GM12872 (cell line): Measurements from ENCODE around the gene CAMSAP3.

Source experiments
- CTCF ChIP-seq: IDR thresholded peaks from 3 replicates; pipeline ENCODE4 v1.5.1; 2011; ENCODE audit warnings: low read depth, mild to moderate bottlenecking, low read length, moderate library complexity; ENCODE audit not compliant: insufficient read depth

CAMSAP3 gene

GRCh38 chr19:7582446-7582845 lies 13.2 kb upstream of the CAMSAP3 start:
- no peak for TF ChIP-seq CTCF

DNA sequence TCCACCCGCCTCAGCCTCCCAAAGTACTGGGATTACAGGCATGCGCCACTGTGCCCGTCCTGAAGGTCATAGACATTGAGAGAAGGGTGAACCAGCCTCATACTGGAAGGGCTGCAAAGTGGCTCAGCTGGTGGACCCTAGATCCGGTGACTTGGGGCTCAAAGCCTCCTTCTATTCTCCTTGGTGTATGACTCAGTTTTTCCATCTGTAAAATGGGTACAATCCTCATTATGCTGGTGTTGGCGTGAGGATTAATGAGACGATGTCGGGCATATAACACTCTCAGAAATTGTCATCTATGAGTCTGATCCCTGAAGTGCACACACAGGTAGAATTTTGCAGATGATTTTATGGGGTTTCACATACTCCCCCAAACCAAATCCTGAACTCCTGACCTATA lies 5.8 kb upstream of the CAMSAP3 start:
- TF ChIP-seq CTCF: no peak

GRCh38 chr19:7590256-7590655 lies 5.4 kb upstream of the CAMSAP3 start:
- TF ChIP-seq CTCF: no peak

DNA sequence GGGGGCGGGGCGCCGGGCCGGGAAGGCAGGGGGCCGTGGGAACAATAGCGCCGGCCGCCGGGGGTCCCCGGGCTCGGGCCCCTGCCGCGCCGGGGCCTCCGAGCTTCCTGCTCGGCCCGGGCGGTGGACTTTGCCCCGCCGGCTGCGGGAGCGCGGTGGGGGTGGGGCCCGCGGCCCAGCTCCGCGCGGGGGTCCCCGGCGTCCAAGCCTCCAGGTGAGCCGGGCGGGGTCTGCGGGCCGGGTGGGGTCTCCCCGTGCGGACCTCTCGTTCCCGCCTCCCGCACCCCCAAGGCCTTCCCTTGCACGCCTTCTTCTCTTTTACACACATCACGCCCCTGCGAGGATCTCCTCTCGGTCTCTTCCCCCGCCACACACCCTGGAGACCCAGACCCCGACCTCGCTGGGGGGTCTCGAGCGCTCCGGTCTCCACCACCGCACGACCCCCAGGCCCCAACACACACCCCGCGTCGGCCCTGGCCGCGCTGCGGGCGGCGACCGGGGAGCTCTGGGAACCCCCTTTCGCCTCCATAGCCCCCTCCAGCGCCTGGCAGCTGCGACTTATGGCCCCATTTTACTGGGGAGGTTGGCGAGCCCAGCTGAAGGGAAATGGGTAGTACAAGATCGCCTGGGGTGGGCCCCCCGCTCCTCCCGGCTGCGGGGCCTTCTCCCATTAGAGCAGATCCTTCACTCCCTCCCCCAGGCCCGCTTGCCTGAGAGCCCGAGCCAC lies 711 bp downstream of the CAMSAP3 start:
- TF ChIP-seq CTCF: no peak

DNA sequence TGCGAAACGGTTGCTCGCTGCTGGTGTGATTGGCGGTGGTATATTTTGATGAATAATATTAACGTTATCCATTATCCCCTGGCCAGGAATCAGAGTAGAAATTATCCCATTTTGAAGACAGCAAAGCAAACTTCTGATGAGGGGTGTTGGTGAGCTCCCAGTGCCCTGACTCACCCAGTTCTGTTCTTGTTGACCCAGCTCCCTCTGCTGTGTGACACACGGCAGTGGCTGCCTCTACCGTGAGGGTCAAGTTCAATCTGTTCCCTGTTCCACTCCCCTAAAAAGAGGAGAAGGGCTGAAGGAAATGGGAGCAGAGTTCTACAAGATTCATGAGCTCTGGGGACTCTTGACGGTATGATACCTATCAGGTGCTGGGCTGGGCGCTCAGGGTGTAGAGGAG lies 2.0 kb downstream of the CAMSAP3 start:
- TF ChIP-seq CTCF: no peak

GRCh38 chr19:7598180-7598579 lies 2.5 kb downstream of the CAMSAP3 start:
- no peak for TF ChIP-seq CTCF

DNA sequence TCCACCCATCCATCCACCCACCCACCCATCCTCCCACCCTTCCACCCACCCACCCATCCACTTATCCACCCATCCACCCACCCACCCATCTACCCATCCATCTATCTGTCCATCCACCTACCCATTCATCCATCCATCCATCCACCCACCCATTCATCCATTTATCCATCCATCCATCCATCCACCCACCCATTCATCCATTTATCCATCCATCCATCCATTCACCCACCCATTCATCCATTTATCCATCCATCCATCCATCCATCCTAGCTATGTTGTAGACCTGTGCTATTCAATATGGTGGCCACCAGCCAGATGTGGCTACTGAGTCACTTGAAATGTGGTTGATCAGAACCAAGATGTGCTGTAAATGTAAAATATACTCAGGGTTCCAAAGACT lies 5.1 kb downstream of the CAMSAP3 start:
- no peak for TF ChIP-seq CTCF
